SJSA1 (cell line): Measurements from ENCODE around the gene LSM4. TPM values are rescaled to one million over a fixed set of nuclear protein-coding genes. Genes with fewer than 3 reads are reported as not detected.

ENCODE experiments used
- DNase-seq, 2 experiments: peaks; one replicate each; pipeline ENCODE4 v3.0.0-alpha.2; 2015 to 2020; ENCODE audit warnings: low spot score in 2 of 2, low read depth in 1 of 2
- H3K27ac ChIP-seq: fragments of 250-450 bp; sonication (Bioruptor Pico); 2 replicates; pipeline ENCODE4 v1.5.1; 2020; ENCODE audit warnings: mild to moderate bottlenecking, moderate library complexity
- H3K27me3 ChIP-seq: fragments of 250-450 bp; sonication (Bioruptor Pico); replicated peaks from 2 replicates; pipeline ENCODE4 v1.5.1; 2020; ENCODE audit warnings: mild to moderate bottlenecking, moderate library complexity
- H3K36me3 ChIP-seq: fragments of 250-450 bp; sonication (Bioruptor Pico); 2 replicates; pipeline ENCODE4 v1.5.1; 2020; ENCODE audit warnings: mild to moderate bottlenecking
- H3K4me1 ChIP-seq: fragments of 250-450 bp; sonication (Bioruptor Pico); replicated peaks from 2 replicates; pipeline ENCODE4 v1.6.1; 2021; ENCODE audit warnings: mild to moderate bottlenecking
- H3K4me3 ChIP-seq: fragments of 250-450 bp; sonication (Bioruptor Pico); 2 replicates; pipeline ENCODE4 v1.5.1; 2020; ENCODE audit warnings: mild to moderate bottlenecking
- H3K9me3 ChIP-seq: fragments of 250-450 bp; sonication (Bioruptor Pico); replicated peaks from 2 replicates; pipeline ENCODE4 v1.5.1; 2020; ENCODE audit warnings: mild to moderate bottlenecking
- total RNA-seq: library from RNA; depleted of rRNA; stranded (reverse); fragments of >200 nt; shearing (Covaris generic); gene quantifications from 2 replicates; pipeline ENCODE4 v1.2.3, GENCODE V29; 2014

The LSM4 gene
- total RNA-seq, 1 experiment from 2014 or later: 395 TPM

- DNase-seq: no peak
- Histone ChIP-seq H3K36me3 (peaks cover 22% of the 10 kb centered on the region), H3K4me1 (peaks cover 40% of the 10 kb centered on the region), H3K27ac (no peak overlapping the region), H3K4me3 (peak overlapping the region; percentile 82), H3K27me3 (no peaks in the 10 kb centered on the region), H3K9me3 (peaks cover 4% of the 10 kb centered on the region; the same call in 1 of the 2 replicates)
Observed at GRCh38 chr19:18279266-18279515, 43.7 kb downstream of the LSM4 start.

DNA sequence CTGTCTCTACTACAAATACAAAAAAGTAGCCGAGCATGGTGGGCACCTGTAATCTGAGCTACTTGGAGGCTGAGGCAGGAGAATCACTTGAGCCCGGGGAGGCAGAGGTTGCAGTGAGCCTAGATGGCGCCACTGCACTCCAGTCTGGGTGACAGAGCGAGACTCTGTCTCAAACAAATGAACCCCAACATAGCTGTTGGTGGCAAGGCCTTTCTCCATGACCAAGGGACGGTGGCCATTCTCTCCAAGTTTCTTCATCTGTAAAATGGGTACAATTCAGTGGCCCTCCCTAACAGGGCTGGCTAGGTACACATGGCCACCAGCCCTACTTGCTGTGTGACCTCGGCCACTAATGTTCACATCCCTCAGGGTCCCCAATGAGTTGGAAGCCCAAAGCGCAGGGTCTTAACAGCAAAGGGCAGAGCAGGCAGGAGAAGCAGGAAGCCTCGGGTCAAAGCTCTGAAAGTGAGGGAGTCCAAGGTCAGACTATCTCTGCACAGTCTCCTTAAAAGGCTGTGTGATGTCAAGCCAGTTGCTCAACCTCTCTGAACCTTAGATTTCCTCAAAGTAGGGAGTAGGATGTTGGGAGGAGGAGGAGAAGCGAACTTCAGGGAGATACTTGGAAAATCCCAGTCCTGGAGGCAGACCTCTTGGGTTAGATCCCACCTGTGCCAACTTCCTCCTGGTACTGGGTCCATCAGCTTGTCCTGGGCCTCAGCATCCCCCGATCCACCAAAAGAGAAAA is 44.2 kb downstream of the LSM4 start:
- peak overlapping the region; percentile 82 for H3K4me3 ChIP-seq
- H3K4me1 ChIP-seq: peaks cover 40% of the 10 kb centered on the region
- H3K36me3 ChIP-seq: peaks cover 22% of the 10 kb centered on the region
- no peak for DNase-seq
- H3K27me3 ChIP-seq: no peaks in the 10 kb centered on the region
- no peak overlapping the region for H3K27ac ChIP-seq
- H3K9me3 ChIP-seq: peaks cover 4% of the 10 kb centered on the region; the same call in 1 of the 2 replicates

- H3K27me3 ChIP-seq: no peaks in the 10 kb centered on the region
- DNase-seq: peak; percentile 54 to 79
- H3K27ac ChIP-seq: peak overlapping the region; percentile 38
- H3K36me3 ChIP-seq: peaks cover 13% of the 10 kb centered on the region
- peaks cover 20% of the 10 kb centered on the region for H3K4me1 ChIP-seq
- no peaks in the 10 kb centered on the region for H3K9me3 ChIP-seq
- H3K4me3 ChIP-seq: no peak overlapping the region
Observed at GRCh38 chr19:18274781-18275356, 48.0 kb downstream of the LSM4 start.

- Histone ChIP-seq H3K36me3 (peaks cover 13% of the 10 kb centered on the region), H3K9me3 (no peaks in the 10 kb centered on the region), H3K4me3 (no peak within 1 kb of the TSS), H3K27me3 (no peaks in the 10 kb centered on the region), H3K4me1 (peaks cover 20% of the 10 kb centered on the region), H3K27ac (peak within 1 kb of the TSS; percentile 38)
- DNase-seq: no peak
Observed at GRCh38 chr19:18274219-18274780, 48.6 kb downstream of the LSM4 start, which contains the start of gene IQCN. IQCN (minus strand) TSS chr19:18274452; CDS start chr19:18269478, 4,974 bp downstream.

DNA sequence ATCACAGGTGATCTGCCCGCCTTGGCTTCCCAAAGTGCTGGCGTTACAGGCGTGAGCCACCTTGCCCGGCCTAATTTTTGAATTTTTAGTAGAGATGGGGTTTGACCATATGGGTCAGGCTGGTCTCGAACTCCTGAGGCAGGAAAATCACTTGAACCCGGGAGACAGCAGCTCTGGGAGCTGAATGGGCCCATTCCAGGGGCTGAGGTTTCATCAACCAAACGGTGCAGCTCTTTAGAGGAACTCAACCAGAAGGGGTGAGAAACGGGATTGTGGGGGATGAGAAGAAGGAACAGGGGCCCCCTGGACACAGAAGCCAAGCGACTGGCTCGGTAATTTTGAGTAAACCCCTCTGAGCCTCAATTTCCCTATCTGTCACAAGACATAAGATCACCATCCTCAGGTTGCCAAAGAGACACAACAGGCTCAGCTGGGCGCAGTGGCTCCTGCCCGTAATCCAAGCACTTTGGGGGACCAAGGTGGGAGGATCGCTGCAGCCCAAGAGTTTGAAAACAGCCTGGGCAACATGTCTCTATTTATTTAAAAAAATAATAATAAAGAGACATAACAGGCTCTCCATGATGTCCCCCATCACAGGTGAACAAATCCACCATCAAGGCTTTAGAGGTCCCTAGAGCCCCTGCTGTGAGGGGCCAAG is 49.2 kb downstream of the LSM4 start:
- Histone ChIP-seq H3K9me3 (no peaks in the 10 kb centered on the region), H3K27ac (no peak overlapping the region), H3K27me3 (no peaks in the 10 kb centered on the region), H3K36me3 (peaks cover 7% of the 10 kb centered on the region), H3K4me3 (no peak overlapping the region), H3K4me1 (peaks cover 14% of the 10 kb centered on the region)
- no peak for DNase-seq

DNA sequence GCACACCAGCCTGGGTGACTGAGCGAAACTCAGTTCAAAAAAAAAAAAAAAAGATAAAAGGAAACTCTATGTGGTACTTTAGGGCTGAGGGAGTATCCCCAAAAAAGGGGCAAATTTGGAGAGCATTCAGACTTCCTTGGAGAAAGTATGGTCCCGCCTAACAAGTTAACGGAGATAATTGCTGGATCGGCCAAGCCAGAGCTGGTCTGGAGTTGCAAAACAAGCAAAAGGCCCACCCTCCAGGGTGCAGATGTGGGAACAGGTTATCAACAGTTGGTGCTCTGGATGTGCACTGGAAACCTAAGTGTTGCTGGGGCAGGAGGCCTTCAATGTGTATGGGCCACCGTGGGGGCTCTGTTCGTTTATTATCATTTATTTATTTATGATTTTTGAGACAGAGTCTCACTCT is 51.4 kb downstream of the LSM4 start:
- no peak for DNase-seq
- peaks cover 14% of the 10 kb centered on the region for H3K4me1 ChIP-seq
- no peak overlapping the region for H3K4me3 ChIP-seq
- H3K27ac ChIP-seq: no peak overlapping the region
- no peaks in the 10 kb centered on the region for H3K27me3 ChIP-seq
- no peaks in the 10 kb centered on the region for H3K36me3 ChIP-seq
- no peaks in the 10 kb centered on the region for H3K9me3 ChIP-seq

- no peaks in the 10 kb centered on the region for H3K9me3 ChIP-seq
- no peak for DNase-seq
- no peaks in the 10 kb centered on the region for H3K27me3 ChIP-seq
- peaks cover 11% of the 10 kb centered on the region for H3K4me1 ChIP-seq
- no peak overlapping the region for H3K27ac ChIP-seq
- H3K4me3 ChIP-seq: no peak overlapping the region
- no peaks in the 10 kb centered on the region for H3K36me3 ChIP-seq
Observed at GRCh38 chr19:18270326-18270725, 52.5 kb downstream of the LSM4 start.

DNA sequence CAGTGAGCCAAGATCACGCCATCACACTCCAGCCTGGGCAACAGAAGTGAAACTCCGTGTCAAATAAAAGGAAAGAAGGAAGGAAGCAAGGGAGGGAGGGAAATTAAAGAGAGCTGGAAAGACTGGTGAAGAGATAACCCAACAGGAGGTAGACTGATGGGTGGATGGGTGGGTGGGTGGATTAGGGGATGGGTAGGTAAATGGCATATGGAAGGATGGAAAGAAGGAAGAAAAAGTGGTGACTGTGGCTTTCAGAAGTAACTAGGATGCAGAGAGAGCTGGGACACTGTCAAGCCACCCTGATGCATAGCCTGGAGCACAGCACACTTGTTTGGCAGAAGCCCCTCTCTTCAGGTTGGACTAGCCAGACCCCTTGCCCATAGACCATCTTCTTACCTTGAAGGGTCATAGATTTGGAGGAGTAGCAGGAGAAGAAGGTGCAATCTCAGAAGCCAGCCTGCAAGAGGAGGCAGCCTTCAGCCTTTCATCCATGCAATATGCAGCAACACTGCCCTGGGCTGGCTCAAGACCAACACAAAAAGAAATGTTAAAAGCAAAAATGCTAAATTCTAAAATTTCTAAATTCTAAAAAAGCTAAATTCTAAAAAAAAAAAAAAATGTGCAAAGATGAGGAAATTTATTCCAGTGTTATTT is 53.7 kb downstream of the LSM4 start:
- DNase-seq: no peak

DNA sequence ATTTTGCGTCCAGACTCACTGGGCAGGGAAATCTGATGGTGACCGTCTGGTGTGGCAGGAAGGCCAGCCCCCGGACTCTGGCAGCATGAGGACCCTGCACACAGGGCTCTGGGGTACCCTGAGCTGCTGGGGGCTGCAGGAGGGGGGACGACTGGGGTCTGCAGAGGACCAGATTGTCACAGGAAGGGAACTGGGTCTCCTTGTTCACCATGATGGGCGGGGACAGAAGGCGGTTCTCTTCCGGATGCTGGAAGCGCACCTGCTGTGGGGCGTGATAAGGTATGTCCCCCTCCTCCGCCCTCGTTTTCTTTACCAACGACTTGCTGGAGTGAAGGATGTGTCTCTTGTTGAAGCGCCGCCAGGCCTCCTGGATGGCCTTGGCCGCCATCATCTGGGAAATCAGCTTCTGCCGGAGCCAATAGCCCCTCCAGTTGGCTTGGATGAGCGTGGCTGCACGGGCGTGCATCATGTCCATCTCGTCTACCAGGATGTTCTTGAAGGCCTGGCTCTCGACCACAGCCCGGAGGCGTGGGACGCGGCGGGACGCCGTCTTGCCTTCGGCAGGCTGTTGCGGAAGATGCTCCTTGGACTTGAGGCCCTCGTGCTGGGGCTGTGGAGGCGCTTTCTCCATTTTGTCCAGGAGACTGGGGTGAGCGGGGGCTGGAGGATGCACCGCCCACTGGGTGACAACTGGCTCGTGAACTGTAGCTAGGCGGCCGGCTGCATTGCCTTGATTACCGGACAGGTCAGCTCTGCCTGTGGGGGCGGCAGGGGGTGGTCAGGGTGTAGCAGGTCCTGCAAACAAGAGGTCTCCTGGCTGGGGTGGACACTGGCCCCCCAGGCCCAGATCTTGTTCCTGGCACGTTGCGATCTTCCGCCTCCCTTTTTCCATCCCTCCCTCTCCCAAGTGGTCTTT is 55.8 kb downstream of the LSM4 start:
- H3K4me3 ChIP-seq: no peak overlapping the region
- H3K27ac ChIP-seq: no peak overlapping the region
- H3K27me3 ChIP-seq: no peaks in the 10 kb centered on the region
- no peak for DNase-seq
- H3K9me3 ChIP-seq: no peaks in the 10 kb centered on the region
- H3K4me1 ChIP-seq: peaks cover 5% of the 10 kb centered on the region; the same call in 1 of the 2 replicates
- H3K36me3 ChIP-seq: no peaks in the 10 kb centered on the region

More for the DNA sequence above, 53.7 kb downstream of the LSM4 start:
- Histone ChIP-seq H3K4me1 (no peaks in the 10 kb centered on the region), H3K4me3 (no peak overlapping the region), H3K27ac (no peak overlapping the region), H3K36me3 (no peaks in the 10 kb centered on the region), H3K9me3 (no peaks in the 10 kb centered on the region), H3K27me3 (no peaks in the 10 kb centered on the region)

DNA sequence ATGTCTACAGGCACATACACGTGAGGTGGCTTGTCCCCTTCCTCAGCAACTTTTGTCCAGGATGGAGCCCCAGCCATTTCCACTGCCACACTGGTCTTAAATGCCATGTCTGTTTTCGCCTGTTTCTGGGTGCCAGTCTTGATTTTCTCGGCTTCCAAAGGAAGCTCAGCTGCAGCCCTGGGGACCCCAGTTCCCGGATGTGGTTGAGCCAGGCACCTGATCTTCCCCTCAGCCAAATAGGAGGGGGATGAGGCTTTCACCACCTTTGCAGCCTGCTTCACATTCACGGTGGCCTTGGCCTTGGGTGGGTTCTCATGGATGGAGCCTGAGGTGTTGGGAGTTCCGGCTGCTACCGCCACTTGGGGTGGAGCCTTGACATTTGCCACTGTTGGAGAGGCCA is 57.3 kb downstream of the LSM4 start:
- H3K4me3 ChIP-seq: no peak overlapping the region
- no peak overlapping the region for H3K27ac ChIP-seq
- H3K36me3 ChIP-seq: no peaks in the 10 kb centered on the region
- peaks cover 5% of the 10 kb centered on the region; the same call in 1 of the 2 replicates for H3K4me1 ChIP-seq
- no peaks in the 10 kb centered on the region for H3K27me3 ChIP-seq
- H3K9me3 ChIP-seq: no peaks in the 10 kb centered on the region
- no peak for DNase-seq

DNA sequence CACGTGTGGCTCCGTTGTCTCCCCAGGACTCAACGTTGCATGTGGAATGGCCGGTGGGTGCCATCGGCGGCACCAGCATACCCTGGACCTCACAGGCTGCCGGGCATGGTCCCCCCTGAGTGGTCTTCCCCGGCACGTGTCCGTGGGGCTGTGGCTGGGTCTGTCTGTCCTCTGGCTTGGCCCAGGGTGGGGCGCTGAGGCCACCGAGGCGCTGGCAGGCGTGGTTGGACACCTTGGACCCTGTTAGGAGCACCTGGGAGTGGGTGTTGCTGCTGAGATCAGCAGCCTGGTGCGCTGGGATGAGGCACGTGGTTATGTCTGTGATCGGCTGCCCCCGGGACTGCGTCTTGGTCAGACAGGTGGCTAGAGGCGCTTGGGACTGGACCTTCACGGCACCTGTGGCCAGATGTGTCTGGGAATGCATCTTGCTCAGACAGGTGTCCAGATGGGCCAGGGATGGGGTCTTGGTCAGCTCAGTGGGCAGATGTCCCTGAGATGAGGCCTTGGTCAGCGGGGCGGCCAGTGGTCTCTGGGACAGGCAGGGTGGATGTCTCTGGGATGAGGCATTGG is 57.8 kb downstream of the LSM4 start:
- no peaks in the 10 kb centered on the region for H3K27me3 ChIP-seq
- DNase-seq: no peak
- H3K4me3 ChIP-seq: no peak overlapping the region
- H3K4me1 ChIP-seq: peaks cover 5% of the 10 kb centered on the region; the same call in 1 of the 2 replicates
- no peaks in the 10 kb centered on the region for H3K36me3 ChIP-seq
- H3K9me3 ChIP-seq: no peaks in the 10 kb centered on the region
- H3K27ac ChIP-seq: no peak overlapping the region

DNA sequence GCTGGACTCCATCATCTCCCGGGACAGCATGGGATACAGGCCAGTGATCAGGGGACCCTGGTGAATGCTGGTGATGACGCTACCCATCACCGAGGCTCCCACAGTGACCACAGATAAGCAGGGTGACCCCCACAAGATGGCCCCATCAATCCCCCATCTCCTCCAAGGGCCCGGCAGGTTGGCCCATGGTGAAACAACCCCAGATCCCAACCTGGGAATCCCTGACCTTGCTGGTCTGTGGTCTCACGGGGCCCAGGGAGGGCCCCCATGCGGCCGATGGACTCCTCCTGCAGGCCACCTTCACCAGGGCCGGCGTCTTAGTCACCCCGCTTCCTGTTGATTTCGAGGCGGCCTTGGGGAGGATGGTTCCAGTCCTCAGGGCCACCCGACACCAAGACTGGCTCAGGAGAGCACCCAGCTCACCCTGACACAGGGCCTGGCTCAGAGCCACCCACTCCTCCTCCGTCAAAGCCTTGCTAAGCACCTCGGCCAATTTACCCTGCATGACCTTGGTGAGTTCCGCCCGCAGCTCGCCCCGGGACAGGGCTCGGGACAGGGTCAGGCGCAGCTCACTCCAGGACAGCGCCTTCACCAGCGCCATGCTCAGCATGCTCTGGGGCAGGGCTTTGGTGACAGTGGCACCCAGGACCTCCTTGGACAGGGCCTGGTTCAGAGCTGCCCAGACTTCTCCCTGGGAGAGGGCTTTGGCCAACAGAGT is 58.6 kb downstream of the LSM4 start:
- Histone ChIP-seq H3K4me1 (peaks cover 5% of the 10 kb centered on the region; the same call in 1 of the 2 replicates), H3K4me3 (no peak overlapping the region), H3K36me3 (no peaks in the 10 kb centered on the region), H3K9me3 (no peaks in the 10 kb centered on the region), H3K27ac (no peak overlapping the region), H3K27me3 (no peaks in the 10 kb centered on the region)
- DNase-seq: no peak
